ENCODE measurements around the gene RAB33B. TPM values are rescaled to one million over a fixed set of nuclear protein-coding genes. Genes with fewer than 3 reads are reported as not detected.

Gene RAB33B
- total and polyA plus RNA-seq, 2 of the 8 experiments (the other 6 are each of a cell fraction or from before 2014, with no cell fraction given), result 4.2 to 8.7 TPM

GRCh38 chr4:139523076-139523475 lies 69.2 kb downstream of the RAB33B start (continued):
- TF ChIP-seq ATF2 (IDR thresholded peaks at IDR 0.05; ENCODE audit: low read length), result no peak
- TF ChIP-seq SIRT6 (IDR thresholded peaks at IDR 0.05; ENCODE audit: low read length), result no peak
- TF ChIP-seq EGR1 (IDR thresholded peaks at IDR 0.05; ENCODE audit: borderline replicate concordance, low read depth, low read length), result no peak
